T-helper 1 cell treated with Interleukin-12 subunit alpha and Interleukin-12 subunit beta and Interleukin-4 antibody, amounts not matched to agents 30 ng/mL and 1 ng/mL, for 36 hours (primary cell): ENCODE measurements around the gene RSL1D1. TPM values are rescaled to one million over a fixed set of nuclear protein-coding genes. Genes with fewer than 3 reads are reported as not detected.

Experiments used
- intact Hi-C: fragments of 100-400 bp; cut with micrococcal nuclease; formaldehyde crosslinking; loops from one replicate; pipeline ENCODE4 v1.15.1; 2024
- total RNA-seq: library from RNA; stranded (reverse); gene quantifications from 2 replicates; pipeline ENCODE4 v1.2.3, GENCODE V29; 2022

RSL1D1 gene
- total RNA-seq, 1 donor from 2014 or later = 193 TPM

- intact Hi-C loops = loop anchor here (5.0 to 10.0 kb wide), 5 partner anchors 132 to 736 kb away; partner anchors contain the start of gene SNN
Observed at GRCh38 chr16:11799017-11799381, 52.3 kb downstream of the RSL1D1 start.

- intact Hi-C loops = loop anchor here (1.0 to 10.0 kb wide), 11 partner anchors 12 to 854 kb away; partner anchors contain the start of genes CLEC16A, RSL1D1, SNN and TXNDC11
Observed at GRCh38 chr16:11797957-11798299, 53.4 kb downstream of the RSL1D1 start.

- intact Hi-C loops = loop anchor here (1.0 to 10.0 kb wide), 11 partner anchors 13 to 853 kb away; partner anchors contain the start of genes CLEC16A, RSL1D1, SNN and TXNDC11
Observed at GRCh38 chr16:11797166-11797956, 54.0 kb downstream of the RSL1D1 start, which contains the start of gene ZC3H7A. Gene ZC3H7A, minus strand, starts transcription at chr16:11797258. Its CDS starts 14,904 bp downstream, at chr16:11782354.

- intact Hi-C loops = loop anchor here (1.0 to 10.0 kb wide), 11 partner anchors 13 to 852 kb away; partner anchors contain the start of genes CLEC16A, RSL1D1, SNN and TXNDC11
Observed at GRCh38 chr16:11796227-11797165, 54.8 kb downstream of the RSL1D1 start.

GRCh38 chr16:11795887-11796226 is 55.5 kb downstream of the RSL1D1 start:
- intact Hi-C loops = loop anchor here (5.0 to 10.0 kb wide), 5 partner anchors 129 to 739 kb away; partner anchors contain the start of gene SNN

- intact Hi-C loops = loop anchor here (1.0 to 10.0 kb wide), 6 partner anchors 26 to 740 kb away; partner anchors contain the start of gene SNN
Observed at GRCh38 chr16:11794996-11795886, 56.1 kb downstream of the RSL1D1 start.

- intact Hi-C loops = loop anchor here (1.0 to 10.0 kb wide), 2 partner anchors 25 to 740 kb away; no protein-coding TSS in a partner anchor
Observed at GRCh38 chr16:11794447-11794846, 56.9 kb downstream of the RSL1D1 start.

- intact Hi-C loops = loop anchor here (1.0 to 10.0 kb wide), 3 partner anchors 11 to 741 kb away; no protein-coding TSS in a partner anchor
Observed at GRCh38 chr16:11793840-11794239, 57.5 kb downstream of the RSL1D1 start.

GRCh38 chr16:11792410-11793241 is 58.7 kb downstream of the RSL1D1 start:
- intact Hi-C loops = loop anchor here (1.0 to 10.0 kb wide), 2 partner anchors 9 to 742 kb away; no protein-coding TSS in a partner anchor

- intact Hi-C loops = loop anchor here (10.0 kb wide), 1 partner anchor 744 kb away; no protein-coding TSS in a partner anchor
Observed at GRCh38 chr16:11791144-11791828, 60.1 kb downstream of the RSL1D1 start.

GRCh38 chr16:11788914-11789313 is 62.4 kb downstream of the RSL1D1 start:
- intact Hi-C loops = loop anchor here (10.0 kb wide), 1 partner anchor 914 kb away; the partner anchor contains the start of gene CIITA

- intact Hi-C loops = loop anchor here (5.0 to 10.0 kb wide), 3 partner anchors 118 to 910 kb away; partner anchors contain the start of genes CIITA and SNN
Observed at GRCh38 chr16:11784980-11785599, 66.3 kb downstream of the RSL1D1 start.

- intact Hi-C loops = loop anchor here (5.0 to 10.0 kb wide), 3 partner anchors 117 to 910 kb away; partner anchors contain the start of genes CIITA and SNN
Observed at GRCh38 chr16:11784381-11784780, 67.0 kb downstream of the RSL1D1 start.

- intact Hi-C loops = loop anchor here (5.0 to 10.0 kb wide), 3 partner anchors 117 to 909 kb away; partner anchors contain the start of genes CIITA and SNN
Observed at GRCh38 chr16:11784038-11784369, 67.3 kb downstream of the RSL1D1 start.
